K562 (cell line): ENCODE results near the gene CCDC78. TPM values are rescaled to one million over a fixed set of nuclear protein-coding genes. Genes with fewer than 3 reads are reported as not detected.

ENCODE experiments used
- BCL6 ChIP-seq: fragments of 250-450 bp; sonication (Bioruptor Pico); IDR thresholded peaks from 2 replicates; pipeline ENCODE4 v1.4.0; 2020
- FOXK2 ChIP-seq, 2 experiments: fragments of 450-650 bp; IDR thresholded peaks in 1 of 2; conservative IDR thresholded peaks in 1 of 2; 2 replicates each; pipeline ENCODE4 v1.6.1; 2016; ENCODE audit warnings: low read depth in 2 of 2, mild to moderate bottlenecking in 1 of 2
- FUS ChIP-seq: fragments of 200-400 bp; formaldehyde crosslinking; optimal IDR thresholded peaks from 2 replicates; pipeline ENCODE3; 2017; ENCODE audit warnings: low read depth, low read length
- KAT2B ChIP-seq: IDR thresholded peaks from one replicate; pipeline ENCODE4 v1.6.1; 2012; ENCODE audit warnings: low read depth, mild to moderate bottlenecking, control low read depth, inconsistent platforms, low read length, moderate library complexity
- KDM1A ChIP-seq, 2 experiments: fragments of 450-650 bp; IDR thresholded peaks; 2 replicates each; pipeline ENCODE4 v1.6.1; 2016; ENCODE audit warnings: mild to moderate bottlenecking in 2 of 2
- SRSF3 ChIP-seq: fragments of 200-400 bp; formaldehyde crosslinking; IDR thresholded peaks from 2 replicates; pipeline ENCODE4 v1.6.1; 2016; ENCODE audit warnings: mild to moderate bottlenecking, low read length, moderate library complexity; ENCODE audit not compliant: insufficient read depth
- ZNF133 ChIP-seq: fragments of 250-450 bp; sonication (Bioruptor Pico); IDR thresholded peaks from 2 replicates; pipeline ENCODE4 v1.4.0; 2020; ENCODE audit warnings: mild to moderate bottlenecking
- ZNF146 ChIP-seq: IDR thresholded peaks from one replicate; pipeline ENCODE4 v1.6.1; 2018; ENCODE audit warnings: missing compliant biosample characterization; ENCODE audit not compliant: unreplicated experiment
- ZNF766 ChIP-seq: fragments of 200-800 bp; sonication (Bioruptor generic); conservative IDR thresholded peaks from 2 replicates; pipeline ENCODE4 v1.6.1; 2016; ENCODE audit warnings: missing genetic modification characterization, missing compliant biosample characterization
- polyA plus RNA-seq, 8 experiments: library from polyadenylated mRNA; depleted of rRNA in 4 of 8; stranded (reverse) in 5 of 8; unstranded in 3 of 8; fragments of >200 nt; fragmentation: Nextera tagmentation in 2 of 8; fragmentation: Illumina TruSeq in 1 of 8; extraction: Ambion mirVana in 2 of 8; extraction: Trizol in 1 of 8; gene quantifications; 2 replicates each; pipeline versions ENCODE4 v1.2.1 to v1.2.3, GENCODE V29; 2011 to 2014; ENCODE audit warnings: inconsistent platforms in 1 of 8, missing spikeins in 1 of 8
- total RNA-seq, 7 experiments: library from RNA; depleted of rRNA in 6 of 7; stranded (reverse); fragments of >200 nt in 6 of 7; fragmentation: Illumina TruSeq in 2 of 7; extraction: Trizol in 2 of 7; gene quantifications; 2 replicates each; pipeline versions ENCODE4 v1.2.1 to v1.2.3, GENCODE V29; 2011 to 2021; ENCODE audit warnings: low replicate concordance in 1 of 7
- TF ChIP-seq, protein P1 (sequence below): fragments of 250-450 bp; sonication (Bioruptor Pico); IDR thresholded peaks from 2 replicates; pipeline ENCODE4 v1.9.0; 2021; ENCODE audit warnings: mild to moderate bottlenecking, inconsistent platforms
- TF ChIP-seq, protein P2 (sequence below): IDR thresholded peaks from 2 replicates; pipeline ENCODE4 v1.6.1; 2011; ENCODE audit warnings: borderline replicate concordance, low read depth, mild to moderate bottlenecking, moderate library complexity, low read length; ENCODE audit not compliant: insufficient read depth, poor library complexity, severe bottlenecking
- TF ChIP-seq, protein P3 (sequence below): fragments of 450-650 bp; formaldehyde crosslinking; IDR thresholded peaks from 2 replicates; pipeline ENCODE4 v1.4.0; 2020; ENCODE audit warnings: mild to moderate bottlenecking
- TF ChIP-seq, protein P4 (sequence below), 3 experiments: IDR thresholded peaks in 2 of 3; conservative IDR thresholded peaks in 1 of 3; 2 replicates each; pipeline ENCODE4 v1.5.1; 2011 to 2012; ENCODE audit warnings: low read length in 3 of 3, mild to moderate bottlenecking in 3 of 3, control low read depth in 2 of 3, improper control_type of control experiment in 1 of 3, inconsistent platforms in 1 of 3, low read depth in 1 of 3, mixed read lengths in 1 of 3, moderate library complexity in 1 of 3; ENCODE audit not compliant: insufficient read depth in 2 of 3
- TF ChIP-seq, protein P5 (sequence below): sonication (generic); formaldehyde crosslinking; IDR thresholded peaks from 2 replicates; pipeline ENCODE4 v1.8.0; 2022; ENCODE audit warnings: missing genetic modification reagents, mild to moderate bottlenecking, moderate library complexity, borderline replicate concordance

CCDC78 gene
- total and polyA plus RNA-seq, 9 of the 15 experiments (the other 6 are each of a cell fraction or from before 2014, with no cell fraction given): 0.24 to 17.7 (median 2.9) TPM

DNA sequence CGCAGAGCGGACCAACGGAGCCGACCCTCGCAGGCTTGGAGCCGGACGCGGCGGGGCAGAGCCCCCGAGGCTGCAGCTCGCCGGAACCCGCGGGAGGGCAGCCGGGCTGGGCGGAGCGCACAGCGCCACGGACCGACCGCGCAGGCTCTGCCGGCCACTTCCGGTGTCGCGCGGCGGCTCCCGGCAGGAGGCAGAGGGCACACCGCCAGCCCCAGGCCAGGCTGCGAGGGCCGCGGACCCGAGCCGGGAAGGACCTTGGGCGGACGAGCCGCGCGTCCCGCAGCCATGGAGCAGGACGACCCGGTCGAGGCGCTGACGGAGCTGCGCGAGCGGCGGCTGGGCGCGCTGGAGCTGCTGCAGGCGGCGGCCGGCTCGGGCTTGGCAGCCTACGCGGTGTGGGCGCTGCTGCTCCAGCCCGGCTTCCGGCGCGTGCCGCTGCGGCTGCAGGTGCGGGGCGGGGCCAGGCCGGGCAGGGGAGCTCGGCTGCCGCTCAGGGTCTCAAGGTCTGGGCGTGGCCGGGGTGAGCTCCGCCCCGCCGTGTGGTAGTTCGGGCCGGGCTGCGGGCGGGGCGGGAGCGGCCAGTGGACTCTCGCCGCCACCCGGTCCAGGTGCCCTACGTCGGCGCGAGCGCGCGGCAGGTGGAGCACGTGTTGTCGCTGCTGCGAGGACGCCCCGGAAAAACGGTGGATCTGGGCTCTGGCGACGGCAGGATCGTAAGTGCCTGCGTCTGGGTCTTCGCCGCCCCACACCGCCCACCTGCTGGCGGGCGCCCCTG, 5.1 kb downstream of the CCDC78 start, which contains the start of gene ANTKMT (continued):
- TF ChIP-seq, protein P1, sequence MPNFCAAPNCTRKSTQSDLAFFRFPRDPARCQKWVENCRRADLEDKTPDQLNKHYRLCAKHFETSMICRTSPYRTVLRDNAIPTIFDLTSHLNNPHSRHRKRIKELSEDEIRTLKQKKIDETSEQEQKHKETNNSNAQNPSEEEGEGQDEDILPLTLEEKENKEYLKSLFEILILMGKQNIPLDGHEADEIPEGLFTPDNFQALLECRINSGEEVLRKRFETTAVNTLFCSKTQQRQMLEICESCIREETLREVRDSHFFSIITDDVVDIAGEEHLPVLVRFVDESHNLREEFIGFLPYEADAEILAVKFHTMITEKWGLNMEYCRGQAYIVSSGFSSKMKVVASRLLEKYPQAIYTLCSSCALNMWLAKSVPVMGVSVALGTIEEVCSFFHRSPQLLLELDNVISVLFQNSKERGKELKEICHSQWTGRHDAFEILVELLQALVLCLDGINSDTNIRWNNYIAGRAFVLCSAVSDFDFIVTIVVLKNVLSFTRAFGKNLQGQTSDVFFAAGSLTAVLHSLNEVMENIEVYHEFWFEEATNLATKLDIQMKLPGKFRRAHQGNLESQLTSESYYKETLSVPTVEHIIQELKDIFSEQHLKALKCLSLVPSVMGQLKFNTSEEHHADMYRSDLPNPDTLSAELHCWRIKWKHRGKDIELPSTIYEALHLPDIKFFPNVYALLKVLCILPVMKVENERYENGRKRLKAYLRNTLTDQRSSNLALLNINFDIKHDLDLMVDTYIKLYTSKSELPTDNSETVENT (CRISPR knock-in tag): peak; percentile 80
- TF ChIP-seq FUS (no peak), ZNF133 (CRISPR knock-in tag) (no peak), ZNF146 (no peak), SRSF3 (no peak), ZNF766 (no peak), KDM1A (IDR thresholded peaks at IDR 0.05) (no peak), BCL6 (CRISPR knock-in tag) (no peak), FOXK2 (conservative IDR thresholded peaks at IDR 0.05 in 1 of 2, IDR thresholded peaks at IDR 0.05 in 1 of 2; ENCODE audit: low read depth in 2 of 2) (no peak), KAT2B (no peak)
- TF ChIP-seq, protein P2, sequence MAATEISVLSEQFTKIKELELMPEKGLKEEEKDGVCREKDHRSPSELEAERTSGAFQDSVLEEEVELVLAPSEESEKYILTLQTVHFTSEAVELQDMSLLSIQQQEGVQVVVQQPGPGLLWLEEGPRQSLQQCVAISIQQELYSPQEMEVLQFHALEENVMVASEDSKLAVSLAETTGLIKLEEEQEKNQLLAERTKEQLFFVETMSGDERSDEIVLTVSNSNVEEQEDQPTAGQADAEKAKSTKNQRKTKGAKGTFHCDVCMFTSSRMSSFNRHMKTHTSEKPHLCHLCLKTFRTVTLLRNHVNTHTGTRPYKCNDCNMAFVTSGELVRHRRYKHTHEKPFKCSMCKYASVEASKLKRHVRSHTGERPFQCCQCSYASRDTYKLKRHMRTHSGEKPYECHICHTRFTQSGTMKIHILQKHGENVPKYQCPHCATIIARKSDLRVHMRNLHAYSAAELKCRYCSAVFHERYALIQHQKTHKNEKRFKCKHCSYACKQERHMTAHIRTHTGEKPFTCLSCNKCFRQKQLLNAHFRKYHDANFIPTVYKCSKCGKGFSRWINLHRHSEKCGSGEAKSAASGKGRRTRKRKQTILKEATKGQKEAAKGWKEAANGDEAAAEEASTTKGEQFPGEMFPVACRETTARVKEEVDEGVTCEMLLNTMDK: peak; percentile 69
- TF ChIP-seq, protein P3, sequence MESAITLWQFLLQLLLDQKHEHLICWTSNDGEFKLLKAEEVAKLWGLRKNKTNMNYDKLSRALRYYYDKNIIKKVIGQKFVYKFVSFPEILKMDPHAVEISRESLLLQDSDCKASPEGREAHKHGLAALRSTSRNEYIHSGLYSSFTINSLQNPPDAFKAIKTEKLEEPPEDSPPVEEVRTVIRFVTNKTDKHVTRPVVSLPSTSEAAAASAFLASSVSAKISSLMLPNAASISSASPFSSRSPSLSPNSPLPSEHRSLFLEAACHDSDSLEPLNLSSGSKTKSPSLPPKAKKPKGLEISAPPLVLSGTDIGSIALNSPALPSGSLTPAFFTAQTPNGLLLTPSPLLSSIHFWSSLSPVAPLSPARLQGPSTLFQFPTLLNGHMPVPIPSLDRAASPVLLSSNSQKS (CRISPR knock-in tag): no peak
- TF ChIP-seq, protein P4, sequence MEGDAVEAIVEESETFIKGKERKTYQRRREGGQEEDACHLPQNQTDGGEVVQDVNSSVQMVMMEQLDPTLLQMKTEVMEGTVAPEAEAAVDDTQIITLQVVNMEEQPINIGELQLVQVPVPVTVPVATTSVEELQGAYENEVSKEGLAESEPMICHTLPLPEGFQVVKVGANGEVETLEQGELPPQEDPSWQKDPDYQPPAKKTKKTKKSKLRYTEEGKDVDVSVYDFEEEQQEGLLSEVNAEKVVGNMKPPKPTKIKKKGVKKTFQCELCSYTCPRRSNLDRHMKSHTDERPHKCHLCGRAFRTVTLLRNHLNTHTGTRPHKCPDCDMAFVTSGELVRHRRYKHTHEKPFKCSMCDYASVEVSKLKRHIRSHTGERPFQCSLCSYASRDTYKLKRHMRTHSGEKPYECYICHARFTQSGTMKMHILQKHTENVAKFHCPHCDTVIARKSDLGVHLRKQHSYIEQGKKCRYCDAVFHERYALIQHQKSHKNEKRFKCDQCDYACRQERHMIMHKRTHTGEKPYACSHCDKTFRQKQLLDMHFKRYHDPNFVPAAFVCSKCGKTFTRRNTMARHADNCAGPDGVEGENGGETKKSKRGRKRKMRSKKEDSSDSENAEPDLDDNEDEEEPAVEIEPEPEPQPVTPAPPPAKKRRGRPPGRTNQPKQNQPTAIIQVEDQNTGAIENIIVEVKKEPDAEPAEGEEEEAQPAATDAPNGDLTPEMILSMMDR (IDR thresholded peaks at IDR 0.05 in 2 of 3, conservative IDR thresholded peaks at IDR 0.05 in 1 of 3; ENCODE audit: insufficient read depth in 2 of 3, low read depth in 1 of 3, low read length in 3 of 3): peak in 1 of 3 experiments; percentile 18; a peak in 2 of 6 replicates
- TF ChIP-seq, protein P5, sequence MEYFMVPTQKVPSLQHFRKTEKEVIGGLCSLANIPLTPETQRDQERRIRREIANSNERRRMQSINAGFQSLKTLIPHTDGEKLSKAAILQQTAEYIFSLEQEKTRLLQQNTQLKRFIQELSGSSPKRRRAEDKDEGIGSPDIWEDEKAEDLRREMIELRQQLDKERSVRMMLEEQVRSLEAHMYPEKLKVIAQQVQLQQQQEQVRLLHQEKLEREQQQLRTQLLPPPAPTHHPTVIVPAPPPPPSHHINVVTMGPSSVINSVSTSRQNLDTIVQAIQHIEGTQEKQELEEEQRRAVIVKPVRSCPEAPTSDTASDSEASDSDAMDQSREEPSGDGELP (CRISPR knock-in tag): peak; percentile 47; the same call in 1 of the 2 replicates
